Body of pancreas (tissue), 4 donors: ENCODE measurements around the gene SLC24A1. TPM values are rescaled to one million over a fixed set of nuclear protein-coding genes. Genes with fewer than 3 reads are reported as not detected.
"Not testable (repeated sequence)": the region's sequence is repeated elsewhere in the genome, so short reads cannot be mapped to it uniquely, and the experiment has no call there.

Source experiments
- ATAC-seq: fragments of 150-250 bp; one replicate; pipeline ENCODE4 v1.9.1; 2016
- DNase-seq, 4 donors: peaks; one replicate each; pipeline ENCODE4 v3.0.0-alpha.2; 2019
- H3K27ac ChIP-seq, 4 donors: fragments of 200-600 bp; sonication (generic); 1 replicate in 3 of 4; 2 replicates in 1 of 4; pipeline versions ENCODE4 v1.5.1 to v1.6.1; 2016 to 2019; ENCODE audit warnings: mild to moderate bottlenecking in 1 of 4, mixed read lengths in 1 of 4, moderate library complexity in 1 of 4
- H3K27me3 ChIP-seq, 2 donors: fragments of 200-600 bp; sonication (generic); one replicate each; pipeline ENCODE4 v1.6.0; 2016; ENCODE audit warnings: mild to moderate bottlenecking in 1 of 2
- H3K36me3 ChIP-seq, 2 donors: fragments of 200-600 bp; sonication (generic); replicated peaks in 1 of 2; 2 replicates each; pipeline ENCODE4 v1.5.1; 2016; ENCODE audit warnings: low read depth in 2 of 2; ENCODE audit not compliant: insufficient read depth in 1 of 2
- H3K4me1 ChIP-seq: fragments of 200-600 bp; sonication (generic); one replicate; pipeline ENCODE4 v1.6.0; 2016
- H3K4me3 ChIP-seq, 2 donors: fragments of 200-600 bp; sonication (generic); 1 replicate in 1 of 2; 2 replicates in 1 of 2; pipeline ENCODE4 v1.5.1; 2016 to 2019
- H3K9me3 ChIP-seq, 3 donors: fragments of 200-600 bp; sonication (generic); 1 replicate in 2 of 3; 2 replicates in 1 of 3; pipeline ENCODE4 v1.5.1; 2016
- POLR2A ChIP-seq, 3 donors: fragments of 450-650 bp; IDR thresholded peaks; one replicate each; pipeline ENCODE4 v1.6.1; 2016; ENCODE audit warnings: antibody characterized with exemption in 3 of 3, mild to moderate bottlenecking in 2 of 3
- WGBS, 2 donors: methylation state at CpG; one replicate each; pipeline ENCODE4 v1.1.5; 2017; 5-methylcytosine and 5-hydroxymethylcytosine counted together
- intact Hi-C: fragments of 100-400 bp; cut with DNase I; formaldehyde crosslinking; loops from one replicate; pipeline ENCODE4 v1.15.1; 2023
- total RNA-seq, 2 donors: library from RNA; depleted of rRNA; stranded (reverse); fragments of >200 nt; gene quantifications; one replicate each; pipeline ENCODE4 v1.1.0, GENCODE V29; 2016
- TF ChIP-seq, protein P1 (sequence below), 7 experiments: fragments of 450-650 bp in 4 of 7; fragments of 200-600 bp in 3 of 7; sonication (generic) in 3 of 7; IDR thresholded peaks; one replicate each; pipeline ENCODE4 v1.5.1; 2016 to 2019; ENCODE audit warnings: antibody characterized with exemption in 7 of 7

The SLC24A1 gene
- total RNA-seq, 2 donors from 2014 or later, result 3.6 to 9.6 TPM

DNA sequence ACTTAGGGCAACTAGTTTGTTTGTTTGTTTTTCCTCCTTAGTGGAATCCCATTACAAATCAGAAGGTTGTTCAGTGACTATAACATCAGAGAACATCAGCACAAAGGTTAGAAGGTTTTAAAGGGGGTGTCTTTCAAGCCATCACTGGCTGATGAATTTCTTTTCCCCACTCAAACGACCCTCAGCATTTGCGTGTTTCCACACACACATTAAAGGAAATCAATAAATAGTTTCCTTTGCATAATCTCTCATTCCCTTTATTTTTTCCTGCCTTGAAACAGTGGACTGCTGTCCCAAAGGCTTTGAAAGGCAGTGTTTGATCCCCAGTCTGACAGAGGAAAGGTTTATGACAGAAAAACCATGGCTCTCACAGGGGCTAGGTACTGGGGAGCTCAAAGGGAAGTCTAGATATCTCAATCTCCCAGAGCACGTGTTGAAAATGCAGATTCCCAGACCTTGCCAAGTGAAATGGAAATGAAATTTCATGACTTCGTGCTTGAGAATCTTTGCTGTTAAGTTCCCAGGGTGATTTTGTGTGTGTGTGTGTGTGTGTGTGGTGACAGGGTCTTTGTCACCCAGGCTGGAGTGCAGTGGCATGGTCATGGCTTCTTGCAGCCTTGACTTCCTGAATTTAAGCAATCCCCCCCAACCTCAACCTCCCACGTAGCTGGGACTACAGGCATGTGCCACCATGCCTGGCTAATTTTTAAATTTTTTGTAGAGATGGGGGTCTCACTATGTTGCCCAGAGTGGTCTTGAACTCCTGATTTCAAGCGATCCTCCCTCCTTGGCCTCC lies 8.6 kb upstream of the SLC24A1 start:
- Histone ChIP-seq H3K4me1 (peaks cover 25% of the 10 kb centered on the region), H3K36me3 (no peaks in the 10 kb centered on the region), H3K9me3 (no peaks in the 10 kb centered on the region), H3K27ac (no peak overlapping the region), H3K27me3 (no peaks in the 10 kb centered on the region), H3K4me3 (no peak overlapping the region)
- intact Hi-C loops, result no loop called here
- ATAC-seq, result no peak
- TF ChIP-seq, protein P1, sequence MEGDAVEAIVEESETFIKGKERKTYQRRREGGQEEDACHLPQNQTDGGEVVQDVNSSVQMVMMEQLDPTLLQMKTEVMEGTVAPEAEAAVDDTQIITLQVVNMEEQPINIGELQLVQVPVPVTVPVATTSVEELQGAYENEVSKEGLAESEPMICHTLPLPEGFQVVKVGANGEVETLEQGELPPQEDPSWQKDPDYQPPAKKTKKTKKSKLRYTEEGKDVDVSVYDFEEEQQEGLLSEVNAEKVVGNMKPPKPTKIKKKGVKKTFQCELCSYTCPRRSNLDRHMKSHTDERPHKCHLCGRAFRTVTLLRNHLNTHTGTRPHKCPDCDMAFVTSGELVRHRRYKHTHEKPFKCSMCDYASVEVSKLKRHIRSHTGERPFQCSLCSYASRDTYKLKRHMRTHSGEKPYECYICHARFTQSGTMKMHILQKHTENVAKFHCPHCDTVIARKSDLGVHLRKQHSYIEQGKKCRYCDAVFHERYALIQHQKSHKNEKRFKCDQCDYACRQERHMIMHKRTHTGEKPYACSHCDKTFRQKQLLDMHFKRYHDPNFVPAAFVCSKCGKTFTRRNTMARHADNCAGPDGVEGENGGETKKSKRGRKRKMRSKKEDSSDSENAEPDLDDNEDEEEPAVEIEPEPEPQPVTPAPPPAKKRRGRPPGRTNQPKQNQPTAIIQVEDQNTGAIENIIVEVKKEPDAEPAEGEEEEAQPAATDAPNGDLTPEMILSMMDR (IDR thresholded peaks at IDR 0.05), result no peak
- TF ChIP-seq POLR2A (IDR thresholded peaks at IDR 0.05), result no peak
- whole genome bisulfite sequencing, 2 donors, result 46 to 49% methylated on average over 6 of the region's 6 CpGs
- no peak for DNase-seq

DNA sequence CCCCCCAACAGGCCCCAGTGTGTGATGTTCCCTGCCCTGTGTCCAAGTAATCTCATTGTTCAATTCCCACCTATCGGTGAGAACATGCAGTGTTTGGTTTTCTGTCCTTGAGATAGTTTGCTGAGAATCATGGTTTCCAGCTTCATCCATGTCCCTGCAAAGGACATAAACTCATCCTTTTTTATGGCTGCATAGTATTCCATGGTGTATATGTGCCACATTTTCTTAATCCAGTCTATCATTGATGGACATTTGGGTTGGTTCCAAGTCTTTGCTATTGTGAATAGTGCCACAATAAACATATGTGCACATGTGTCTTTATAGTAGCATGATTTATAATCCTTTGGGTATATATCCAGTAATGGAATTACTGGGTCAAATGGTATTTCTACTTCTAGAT lies 5.9 kb upstream of the SLC24A1 start:
- WGBS, 2 donors, result 75 to 94% methylated on average over 1 of the region's 1 CpG
- H3K36me3 ChIP-seq, H3K9me3 ChIP-seq, ATAC-seq, DNase-seq, H3K27me3 ChIP-seq, H3K4me3 ChIP-seq, H3K27ac ChIP-seq, intact Hi-C loops, H3K4me1 ChIP-seq: not testable (repeated sequence)

DNA sequence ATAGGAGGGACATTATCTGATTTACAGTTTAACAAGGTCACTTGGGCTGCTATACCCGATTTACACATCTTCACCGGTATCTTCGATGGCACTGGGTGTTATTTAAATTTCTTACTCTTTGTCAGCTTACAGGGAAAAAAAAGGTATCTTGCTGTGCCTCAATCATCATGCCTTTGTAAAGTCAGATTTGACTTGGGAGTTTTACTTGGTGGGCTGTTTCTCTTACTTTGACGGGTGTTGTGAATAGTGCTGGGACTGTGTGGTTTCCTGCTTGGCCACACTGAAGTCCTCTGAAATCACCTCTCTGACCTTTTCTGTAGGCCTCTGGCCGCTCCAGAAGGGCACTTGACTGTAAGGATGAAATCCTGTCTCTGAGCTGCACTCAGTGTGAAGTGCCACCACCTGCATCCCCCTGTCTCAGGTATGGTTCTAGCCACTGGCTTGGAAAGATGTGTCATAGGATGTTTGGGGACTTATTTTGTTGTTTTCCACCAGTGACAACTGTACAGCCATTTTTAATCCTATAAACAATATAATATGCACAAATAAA lies 3.1 kb upstream of the SLC24A1 start:
- TF ChIP-seq, protein P1 (IDR thresholded peaks at IDR 0.05), result no peak
- no peak for TF ChIP-seq POLR2A (IDR thresholded peaks at IDR 0.05)
- intact Hi-C loops, result no loop called here
- ATAC-seq (no peak), DNase-seq (no peak)
- 62 to 65% methylated on average over 5 of the region's 5 CpGs for WGBS, 2 donors
- Histone ChIP-seq H3K4me3 (no peak overlapping the region), H3K36me3 (no peaks in the 10 kb centered on the region), H3K9me3 (no peaks in the 10 kb centered on the region), H3K4me1 (no peaks in the 10 kb centered on the region), H3K27ac (no peak overlapping the region), H3K27me3 (no peaks in the 10 kb centered on the region)

DNA sequence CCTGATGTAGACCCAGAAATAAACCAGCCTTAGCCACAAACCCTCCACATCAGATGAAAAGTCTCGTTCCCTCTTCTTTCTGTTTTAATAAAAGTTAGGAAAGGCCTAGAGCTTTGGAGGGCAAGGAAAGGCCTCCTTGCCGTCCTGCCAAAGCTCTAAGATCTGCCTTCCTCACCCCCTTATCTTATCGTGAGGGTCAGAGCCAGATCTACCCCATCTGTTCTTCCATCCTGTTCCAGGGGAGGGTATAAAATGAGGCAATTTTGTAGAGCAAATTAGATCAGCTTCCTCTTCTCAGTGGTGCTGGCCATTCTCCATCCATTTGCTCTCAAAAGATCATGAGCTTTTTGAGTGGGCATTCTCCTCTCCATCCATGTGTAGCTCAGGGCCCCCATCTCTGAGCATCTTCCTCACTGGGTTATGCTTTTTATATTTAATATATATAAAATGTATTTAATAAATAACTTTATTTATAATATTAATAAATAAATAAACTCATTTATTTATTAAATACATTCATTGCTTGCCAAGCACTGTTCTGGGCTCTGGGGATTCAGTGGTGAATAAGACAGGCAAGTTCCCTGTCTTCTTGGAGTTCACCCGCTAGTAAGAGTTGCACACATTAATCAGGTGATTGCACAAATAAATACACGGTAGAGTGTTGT lies 2.0 kb upstream of the SLC24A1 start:
- ATAC-seq (no peak), DNase-seq (no peak)
- intact Hi-C loops, result no loop called here
- no peaks in the 10 kb centered on the region for H3K4me1 ChIP-seq
- H3K27me3 ChIP-seq, result no peaks in the 10 kb centered on the region
- WGBS, 2 donors, result 55 to 63% methylated on average over 5 of the region's 5 CpGs
- no peaks in the 10 kb centered on the region for H3K36me3 ChIP-seq
- no peak for TF ChIP-seq POLR2A (IDR thresholded peaks at IDR 0.05)
- TF ChIP-seq, protein P1 (IDR thresholded peaks at IDR 0.05), result no peak
- no peak overlapping the region for H3K27ac ChIP-seq
- no peaks in the 10 kb centered on the region for H3K9me3 ChIP-seq
- H3K4me3 ChIP-seq, result no peak overlapping the region

DNA sequence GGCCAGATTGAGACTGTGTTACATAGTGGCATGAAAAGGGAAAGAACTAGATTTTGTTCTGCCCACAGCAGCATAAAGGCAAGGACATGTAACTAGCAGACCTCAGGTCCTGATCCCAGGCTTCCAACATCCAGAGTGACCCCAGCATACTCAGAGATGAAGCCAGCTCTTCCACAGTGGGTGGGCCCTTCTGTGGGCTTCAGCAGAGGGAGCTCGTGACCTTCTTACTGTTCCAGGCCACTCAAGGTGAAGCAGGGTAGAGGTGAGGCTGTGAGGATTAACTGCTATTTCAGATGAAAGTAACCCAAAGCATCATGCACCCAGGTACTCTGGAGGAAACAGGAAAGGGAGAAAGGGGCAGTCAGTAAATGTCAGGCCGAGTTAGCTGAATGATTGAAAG lies 905 bp upstream of the SLC24A1 start:
- no peaks in the 10 kb centered on the region for H3K9me3 ChIP-seq
- whole genome bisulfite sequencing, 2 donors, result 69 to 83% methylated on average over 2 of the region's 2 CpGs
- ATAC-seq, result no peak
- TF ChIP-seq, protein P1 (IDR thresholded peaks at IDR 0.05), result no peak
- no peak for TF ChIP-seq POLR2A (IDR thresholded peaks at IDR 0.05)
- H3K4me3 ChIP-seq, result no peak overlapping the region
- no peak for DNase-seq
- H3K27me3 ChIP-seq, result no peaks in the 10 kb centered on the region
- no peaks in the 10 kb centered on the region for H3K36me3 ChIP-seq
- intact Hi-C loops, result no loop called here
- H3K4me1 ChIP-seq, result no peaks in the 10 kb centered on the region
- H3K27ac ChIP-seq, result no peak overlapping the region
